HG02943 (cell line): Measurements from ENCODE around the gene LYRM1.
"Not testable (repeated sequence)": the region's sequence is repeated elsewhere in the genome, so short reads cannot be mapped to it uniquely, and the experiment has no call there.

Experiments used
- ATAC-seq: cut with Tn5 transposase; IDR thresholded peaks from one replicate; pipeline ENCODE4 v1.9.1; 2021; ENCODE audit warnings: mild to moderate bottlenecking, low read depth, moderate library complexity; ENCODE audit not compliant: unreplicated experiment

The LYRM1 gene

DNA sequence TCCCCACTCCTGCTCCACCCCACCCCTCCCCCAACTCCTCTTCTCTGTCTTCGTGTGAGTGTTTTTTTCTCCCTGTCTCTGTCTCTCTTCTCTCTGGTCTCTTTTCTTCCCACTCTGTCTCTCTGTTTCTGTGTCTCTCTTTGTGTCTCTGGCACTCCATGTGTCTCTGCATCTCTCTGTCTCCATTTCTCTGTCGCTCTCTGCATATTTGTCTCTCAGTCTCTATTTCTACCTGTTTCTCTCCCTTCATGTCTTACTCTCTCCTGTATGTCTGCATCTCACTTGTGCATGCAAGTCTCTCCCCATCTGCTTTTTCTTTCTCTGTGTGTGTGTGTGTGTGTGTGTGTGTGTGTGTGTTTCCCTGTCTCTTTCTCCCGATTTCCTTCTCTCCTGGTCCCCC lies 68.2 kb downstream of the LYRM1 start:
- no peak for ATAC-seq

DNA sequence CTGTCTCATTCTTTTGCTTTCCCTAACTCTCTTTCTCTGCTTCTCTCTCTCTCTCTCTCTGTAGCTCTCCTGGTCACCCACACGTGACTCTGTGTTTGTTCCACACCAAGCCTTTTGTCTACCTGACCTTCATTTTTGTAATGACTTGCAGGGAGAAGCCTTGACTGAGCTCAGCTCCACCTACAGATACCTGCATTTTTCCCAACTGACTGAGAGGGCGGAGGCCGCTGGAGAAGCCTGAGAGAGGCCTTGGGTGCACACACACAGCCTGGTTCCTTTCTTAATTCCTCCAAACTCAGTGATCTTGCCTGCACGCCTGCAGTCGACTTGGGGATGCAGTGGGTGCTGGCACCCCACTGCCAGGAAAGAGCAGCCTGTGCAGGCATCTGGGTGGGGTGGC lies 68.8 kb downstream of the LYRM1 start:
- ATAC-seq = no peak

DNA sequence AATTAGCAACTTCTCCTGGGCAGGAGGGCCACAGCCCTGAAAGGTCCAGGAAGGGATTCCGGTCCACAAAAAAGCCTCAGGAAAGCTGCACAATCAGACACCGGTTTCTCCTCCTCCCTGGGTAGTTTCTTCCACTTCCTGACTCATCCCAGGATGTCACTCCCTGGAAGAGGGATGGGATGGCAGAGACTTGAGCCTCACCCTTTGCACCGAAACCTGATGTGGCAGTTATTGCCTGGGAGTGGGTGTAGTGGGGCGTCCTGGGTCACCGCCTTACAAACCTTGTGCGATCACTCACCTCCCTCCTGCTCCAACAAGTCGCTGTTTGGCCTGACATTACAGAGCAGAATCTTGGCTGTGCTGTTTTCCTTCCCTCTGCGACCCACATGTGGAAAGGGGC lies 70.8 kb downstream of the LYRM1 start:
- no peak for ATAC-seq

DNA sequence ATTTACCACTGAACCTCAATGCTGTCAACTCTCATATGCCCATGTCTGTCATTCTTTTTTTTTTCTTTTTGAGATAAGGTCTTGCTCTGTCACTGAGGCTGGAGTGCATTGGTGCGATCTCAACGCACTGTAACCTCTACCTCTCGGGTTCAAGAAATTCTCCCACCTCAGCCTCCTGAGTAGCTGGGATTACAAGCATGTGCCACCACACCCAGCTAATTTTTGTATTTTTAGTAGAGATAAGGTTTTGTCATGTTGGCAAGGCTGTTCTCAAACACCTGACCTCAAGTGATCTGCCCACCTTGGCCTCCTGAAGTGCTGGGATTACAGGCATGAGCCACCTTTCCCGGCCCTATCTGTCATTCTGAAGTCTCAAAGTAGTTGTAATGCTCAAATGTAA lies 72.6 kb downstream of the LYRM1 start:
- not testable (repeated sequence) for ATAC-seq
